ENCODE results near the gene ITPR1.

Gene ITPR1

DNA sequence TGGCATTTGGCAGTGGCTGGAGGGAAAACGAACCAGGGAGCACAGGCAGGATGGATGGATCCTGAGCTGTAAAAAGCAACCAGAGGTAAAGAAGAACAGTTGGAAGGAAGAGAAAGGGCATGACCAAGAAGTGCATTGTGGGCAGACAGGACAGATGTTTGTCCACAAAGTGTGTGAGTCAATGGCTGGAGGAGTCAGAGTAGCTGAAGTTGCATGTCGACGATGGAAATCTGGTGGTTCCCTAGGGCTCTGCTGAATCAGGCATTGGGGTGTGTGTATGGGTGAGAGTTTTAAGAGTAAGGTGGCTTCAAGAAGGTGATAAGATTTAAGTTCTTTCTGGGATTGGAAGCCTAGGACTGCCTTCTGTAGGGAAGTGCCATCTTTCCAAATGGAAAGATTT, 272.1 kb downstream of the ITPR1 start:
- DNase-seq, result no peak

GRCh38 chr3:4766263-4766662, 273.1 kb downstream of the ITPR1 start:
- DNase-seq, result no peak

DNA sequence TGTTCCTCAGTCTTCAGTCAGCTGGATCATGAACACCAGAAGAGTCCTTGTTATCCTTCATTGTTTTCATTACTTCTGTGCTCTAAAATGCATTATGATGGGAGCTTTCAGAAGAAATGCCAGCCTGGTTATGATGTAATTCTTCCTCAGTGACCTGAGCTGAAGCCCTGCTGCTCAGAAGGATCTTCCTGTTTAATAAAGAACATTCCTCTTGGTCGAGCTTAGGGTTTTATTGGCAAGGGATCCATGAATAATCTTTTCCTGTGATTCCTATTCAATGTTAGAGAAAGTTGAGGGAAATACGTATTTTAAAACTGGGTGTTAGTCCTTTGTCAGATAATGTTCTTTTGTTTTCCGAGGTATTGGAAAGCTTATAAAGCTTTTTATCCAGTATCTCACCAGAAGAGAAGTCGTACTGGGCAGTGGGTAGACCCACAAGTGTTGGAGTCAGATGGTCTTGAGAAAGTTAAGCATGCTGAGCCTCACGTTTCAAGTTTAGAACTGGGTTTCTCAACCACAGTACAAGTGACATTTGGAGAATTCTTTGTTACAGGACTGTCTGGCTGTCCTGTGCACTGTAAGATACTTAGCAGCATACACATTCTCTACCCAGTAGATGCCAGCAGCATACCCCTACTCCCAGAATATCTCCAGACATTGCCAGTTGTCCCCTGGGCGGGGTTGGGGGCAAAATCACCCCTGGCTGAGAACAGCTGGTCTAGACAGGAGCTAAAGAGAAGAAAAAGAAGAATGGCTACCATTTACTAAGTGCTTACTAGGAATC, 273.8 kb downstream of the ITPR1 start:
- no peak for DNase-seq

GRCh38 chr3:4768021-4768420, 274.9 kb downstream of the ITPR1 start:
- DNase-seq, result no peak

DNA sequence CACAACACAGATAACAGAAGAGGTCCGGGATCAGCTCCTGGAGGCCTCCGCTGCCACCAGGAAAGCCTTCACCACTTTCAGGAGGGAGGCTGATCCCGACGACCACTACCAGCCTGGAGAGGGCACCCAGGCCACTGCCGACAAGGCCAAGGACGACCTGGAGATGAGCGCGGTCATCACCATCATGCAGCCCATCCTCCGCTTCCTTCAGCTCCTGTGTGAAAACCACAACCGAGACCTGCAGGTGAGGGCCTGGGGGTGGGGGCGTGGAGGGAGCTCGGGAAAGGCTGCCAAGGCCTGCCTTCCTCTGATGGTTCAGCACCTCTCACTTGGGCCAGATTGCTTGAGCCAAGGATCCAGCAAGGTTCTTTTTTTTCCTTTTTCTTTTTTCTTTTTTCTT, 275.4 kb downstream of the ITPR1 start:
- no peak for DNase-seq

DNA sequence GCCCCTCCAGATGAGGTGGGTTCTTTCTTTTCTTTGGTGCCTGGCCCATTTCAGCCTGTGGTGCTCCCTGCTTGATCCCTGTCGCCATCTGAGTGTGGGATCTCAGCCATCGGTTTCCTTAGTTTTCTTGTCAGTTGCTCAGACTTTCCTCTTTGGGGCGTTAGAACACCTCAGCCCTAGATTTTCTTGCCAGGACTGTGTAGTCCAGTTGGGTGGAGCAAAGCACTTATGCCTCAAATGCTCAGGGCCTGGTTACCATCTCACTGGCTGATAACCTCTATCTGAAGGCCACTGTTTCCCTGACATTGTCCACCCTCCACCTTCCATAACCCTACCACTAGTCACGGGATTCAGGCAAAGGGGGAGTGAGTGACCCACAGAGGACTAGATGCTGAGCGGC, 277.4 kb downstream of the ITPR1 start:
- DNase-seq, result no peak

- DNase-seq, result no peak
Measured at GRCh38 chr3:4771243-4771642, 278.1 kb downstream of the ITPR1 start.

- DNase-seq, result no peak
Measured at GRCh38 chr3:4772171-4772804, 279.1 kb downstream of the ITPR1 start.

GRCh38 chr3:4772858-4773257, 279.7 kb downstream of the ITPR1 start:
- DNase-seq, result no peak

- no peak for DNase-seq
Measured at GRCh38 chr3:4773583-4773982, 280.4 kb downstream of the ITPR1 start.

- DNase-seq, result no peak
Measured at GRCh38 chr3:4774531-4774930, 281.4 kb downstream of the ITPR1 start.

GRCh38 chr3:4776399-4776979, 283.3 kb downstream of the ITPR1 start:
- no peak for DNase-seq

GRCh38 chr3:4776980-4777581, 283.9 kb downstream of the ITPR1 start:
- DNase-seq, result no peak

DNA sequence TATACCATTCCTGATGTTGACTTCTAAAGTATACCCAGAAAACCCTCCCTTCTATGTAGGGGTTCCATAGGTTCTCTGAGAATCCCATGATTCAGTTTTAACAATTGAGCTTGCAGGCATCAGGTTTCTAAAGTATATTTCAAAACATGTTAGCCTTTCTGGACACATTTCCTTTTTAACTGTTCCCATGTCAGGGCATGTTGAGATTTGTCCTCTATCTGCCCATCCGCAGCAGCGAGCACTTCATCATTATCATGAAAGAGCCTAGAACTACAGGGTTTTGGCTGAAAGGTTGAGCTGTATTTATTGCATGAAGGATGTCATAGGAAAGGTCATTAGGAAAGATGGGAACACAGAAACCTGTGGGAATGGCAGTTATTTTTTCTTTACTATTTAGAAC, 285.0 kb downstream of the ITPR1 start:
- DNase-seq, result no peak

DNA sequence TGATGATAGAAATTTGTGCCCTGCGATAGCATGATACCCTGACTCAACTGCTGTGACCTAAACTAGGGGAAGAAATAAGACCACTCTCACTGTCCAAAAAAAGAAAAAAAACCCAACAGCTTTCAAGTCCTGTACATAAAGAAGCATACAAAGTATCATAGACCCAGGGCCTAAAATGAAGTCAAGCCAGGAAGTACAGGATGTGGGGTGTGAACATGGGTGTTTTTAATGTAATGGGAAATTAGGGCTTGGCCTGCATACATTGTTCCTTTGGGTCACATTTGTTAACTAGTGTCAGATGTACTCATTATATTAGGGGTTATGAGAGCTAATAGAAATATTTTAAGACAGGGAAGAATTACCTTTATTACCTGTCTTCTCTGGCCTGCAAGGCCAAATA, 285.6 kb downstream of the ITPR1 start:
- DNase-seq, result no peak

GRCh38 chr3:4780545-4780957, 287.4 kb downstream of the ITPR1 start:
- DNase-seq, result no peak

GRCh38 chr3:4782095-4782494, 288.9 kb downstream of the ITPR1 start:
- DNase-seq, result no peak

DNA sequence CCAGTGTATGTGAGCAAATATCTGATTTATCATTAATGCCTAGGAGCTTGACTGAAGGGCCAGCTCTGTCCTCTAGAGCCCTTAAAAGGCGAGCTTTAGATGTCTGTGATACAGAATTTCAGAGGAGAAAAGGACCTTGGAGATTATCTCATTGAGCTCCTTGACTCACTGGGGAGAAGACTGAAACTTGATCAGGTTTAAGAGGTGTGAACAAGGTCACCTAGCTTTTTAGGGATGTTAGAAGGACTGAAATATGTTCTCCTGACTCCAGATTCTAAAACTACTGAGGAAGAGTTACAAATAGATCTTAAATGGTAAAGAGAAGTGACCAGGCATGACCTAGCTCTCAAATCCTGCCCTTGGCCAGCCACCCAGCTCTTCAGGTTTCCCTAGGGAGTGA, 292.4 kb downstream of the ITPR1 start:
- DNase-seq, result no peak

DNA sequence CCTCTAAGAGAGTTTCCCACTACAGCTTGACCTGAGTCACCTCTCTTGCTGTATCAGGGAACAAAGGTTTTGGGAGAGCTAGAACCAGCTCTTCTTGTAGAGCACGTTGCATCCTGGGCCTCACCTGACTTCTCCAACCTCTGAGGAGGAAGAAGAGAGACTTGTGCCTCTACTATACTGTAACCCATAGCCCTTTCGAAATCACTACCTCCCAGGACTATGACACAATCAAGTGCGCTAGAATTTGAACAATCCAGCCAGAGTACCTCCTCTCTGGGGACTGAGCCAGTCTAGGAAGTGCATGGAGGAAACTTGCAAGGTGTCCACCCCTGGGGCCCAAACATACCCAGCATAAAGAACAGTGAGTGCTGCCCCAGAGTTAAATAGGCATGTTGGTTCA, 293.3 kb downstream of the ITPR1 start:
- no peak for DNase-seq

- no peak for DNase-seq
Measured at GRCh38 chr3:4791358-4791757, 298.2 kb downstream of the ITPR1 start.

GRCh38 chr3:4793311-4793710, 300.2 kb downstream of the ITPR1 start:
- no peak for DNase-seq

DNA sequence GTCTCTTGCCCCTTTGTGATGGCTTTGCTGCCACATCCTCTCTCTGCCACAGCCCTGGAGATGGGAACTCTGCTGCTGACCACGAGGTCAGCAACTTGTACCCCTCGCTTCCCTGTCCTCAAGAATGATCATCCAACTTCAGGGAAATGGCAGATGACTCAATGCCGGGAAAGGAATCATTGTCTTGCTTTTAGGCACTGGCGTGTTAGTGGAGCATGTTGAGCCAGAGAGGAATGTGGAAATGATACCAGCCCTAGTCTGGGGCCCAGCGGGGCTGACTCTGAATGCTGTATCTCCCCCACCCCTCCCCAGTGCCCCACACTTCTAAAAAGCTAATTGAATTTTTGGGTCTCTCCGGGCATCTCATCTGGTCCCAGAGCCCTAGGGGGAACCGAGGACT, 301.2 kb downstream of the ITPR1 start:
- DNase-seq, result no peak

DNA sequence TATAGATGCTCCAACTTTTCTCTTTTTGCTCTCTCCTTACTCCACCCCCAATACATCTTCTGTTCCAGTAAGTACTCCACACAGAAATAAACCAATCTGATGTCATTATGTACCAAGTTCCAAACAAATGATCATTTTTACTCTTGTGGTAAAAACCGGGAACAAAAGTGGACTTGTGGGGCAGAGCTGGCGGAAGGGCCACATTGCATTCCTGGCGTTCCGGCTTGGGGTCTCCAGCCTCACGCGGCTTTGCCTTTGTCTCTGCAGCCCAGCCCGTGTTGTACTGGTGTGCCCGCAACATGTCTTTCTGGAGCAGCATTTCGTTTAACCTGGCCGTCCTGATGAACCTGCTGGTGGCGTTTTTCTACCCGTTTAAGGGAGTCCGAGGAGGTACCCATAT, 301.6 kb downstream of the ITPR1 start:
- no peak for DNase-seq

- DNase-seq, result no peak
Measured at GRCh38 chr3:4795905-4796304, 302.8 kb downstream of the ITPR1 start.

All from activated effector memory CD4-positive, alpha-beta T cell treated with anti-CD3 and anti-CD28 coated beads, Interleukin-2, amount 50 U/mL, for 16 hours (primary cell).